GM18519 (cell line): ENCODE data around the gene PHACTR4.
"Not testable (repeated sequence)": the region's sequence is repeated elsewhere in the genome, so short reads cannot be mapped to it uniquely, and the experiment has no call there.

Source experiments
- ATAC-seq: cut with Tn5 transposase; IDR thresholded peaks from one replicate; pipeline ENCODE4 v1.9.1; 2021; ENCODE audit warnings: mild to moderate bottlenecking, moderate library complexity; ENCODE audit not compliant: unreplicated experiment, low FRiP score

Gene PHACTR4

DNA sequence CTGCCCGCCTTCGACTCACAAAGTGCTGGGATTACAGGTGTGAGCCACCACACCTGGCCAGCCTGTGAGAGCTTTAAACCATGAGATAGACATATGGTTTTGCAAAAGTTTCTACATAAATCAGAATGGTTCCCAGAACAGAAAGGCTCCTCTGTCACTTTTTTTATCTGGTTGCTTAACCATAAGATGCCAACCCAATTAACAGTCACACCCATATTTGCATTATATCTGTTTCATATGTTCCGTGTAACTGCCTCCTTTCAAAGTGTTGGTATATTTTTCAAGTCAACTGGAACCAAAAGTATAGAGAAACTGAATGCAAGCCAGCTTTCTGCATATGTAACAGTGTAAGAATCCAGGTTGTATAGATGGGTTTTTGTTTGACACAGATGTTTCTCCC lies 112.6 kb downstream of the PHACTR4 start:
- no peak for ATAC-seq

DNA sequence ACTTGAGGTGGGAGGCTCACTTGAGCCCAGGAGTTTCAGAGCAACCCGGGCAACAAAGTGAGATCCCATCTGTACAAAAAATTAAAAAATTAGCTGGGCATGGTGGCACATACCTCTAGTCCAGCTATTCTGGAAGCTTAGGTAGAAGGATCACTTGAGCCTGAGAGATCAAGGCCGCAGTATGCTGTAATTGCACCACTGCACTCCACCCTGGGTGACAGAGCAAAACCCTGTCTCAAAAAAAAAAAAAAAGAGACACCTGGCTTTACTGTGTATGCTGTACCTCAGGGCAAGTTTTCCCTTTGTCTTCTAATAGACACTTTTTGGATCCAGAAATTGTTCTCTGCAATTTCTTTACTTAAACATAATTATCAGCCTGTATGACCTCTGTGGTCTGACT lies 113.2 kb downstream of the PHACTR4 start:
- no peak for ATAC-seq

- ATAC-seq = no peak
Observed at GRCh38 chr1:28494737-28495136, 125.2 kb downstream of the PHACTR4 start.

- ATAC-seq = no peak
Observed at GRCh38 chr1:28499553-28499952, 130.0 kb downstream of the PHACTR4 start.

DNA sequence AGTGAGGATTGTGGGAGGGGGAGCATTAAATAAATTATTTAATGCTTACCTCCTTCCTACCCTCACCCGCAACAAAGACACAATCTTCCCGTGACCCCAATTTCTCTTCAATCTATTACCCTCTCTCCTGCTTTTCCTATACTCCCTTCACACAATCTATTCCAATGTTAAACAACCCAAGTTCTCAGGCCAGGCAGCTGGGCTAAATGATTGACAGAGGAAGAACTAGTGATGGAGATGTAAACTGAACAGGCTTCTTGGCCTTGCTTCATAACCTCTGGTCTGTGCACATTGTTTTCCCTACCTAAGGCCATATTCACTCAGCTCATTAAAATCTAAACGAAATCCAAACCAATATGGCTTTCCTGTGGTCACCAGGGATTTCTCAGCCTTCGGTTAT lies 132.4 kb downstream of the PHACTR4 start:
- no peak for ATAC-seq

- no peak for ATAC-seq
Observed at GRCh38 chr1:28503117-28503516, 133.6 kb downstream of the PHACTR4 start.

DNA sequence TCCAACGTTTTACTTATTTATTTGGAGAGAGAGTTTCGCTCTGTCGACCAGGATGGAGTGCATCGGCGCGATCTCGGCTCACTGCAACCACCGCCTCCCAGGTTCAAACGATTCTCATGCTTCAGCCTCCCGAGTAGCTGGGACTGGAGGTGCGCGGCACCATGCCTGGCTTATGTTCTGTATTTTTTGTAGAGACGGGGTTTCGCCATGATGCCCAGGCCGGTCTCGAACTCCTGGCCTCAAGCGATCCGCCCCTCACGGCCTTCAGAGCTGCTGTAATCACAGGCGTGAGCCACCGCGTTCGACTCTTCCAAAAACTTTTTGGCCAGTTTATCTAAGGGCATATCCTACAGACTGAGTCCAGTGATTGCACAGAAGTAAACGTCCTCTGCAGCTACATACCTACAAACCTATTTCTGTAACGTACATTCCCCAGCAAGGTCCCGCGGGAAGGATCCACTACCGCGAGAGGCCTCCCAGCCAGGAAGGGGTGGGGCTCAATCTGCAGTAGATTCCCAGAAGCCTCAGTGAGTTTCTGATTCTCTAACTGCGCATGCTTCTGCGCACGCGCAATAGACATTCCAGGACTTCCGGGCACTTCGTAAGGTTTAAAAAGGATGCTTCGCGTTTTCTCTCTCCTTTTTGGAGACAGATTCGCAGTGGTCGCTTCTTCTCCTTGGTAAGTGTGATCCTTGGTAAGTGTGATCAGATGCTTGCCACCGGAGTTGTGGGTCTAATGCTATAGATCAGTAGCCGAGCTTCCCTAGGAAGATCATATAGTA lies 136.1 kb downstream of the PHACTR4 start, which contains the start of gene RCC1:
TSS of gene RCC1 (plus strand) at position 638 of the 782 bp plus-strand sequence. CDS start 23,824 bp downstream, outside the sequence.
- ATAC-seq = peak; percentile 67

GRCh38 chr1:28506907-28507246 lies 137.3 kb downstream of the PHACTR4 start:
- ATAC-seq = no peak

DNA sequence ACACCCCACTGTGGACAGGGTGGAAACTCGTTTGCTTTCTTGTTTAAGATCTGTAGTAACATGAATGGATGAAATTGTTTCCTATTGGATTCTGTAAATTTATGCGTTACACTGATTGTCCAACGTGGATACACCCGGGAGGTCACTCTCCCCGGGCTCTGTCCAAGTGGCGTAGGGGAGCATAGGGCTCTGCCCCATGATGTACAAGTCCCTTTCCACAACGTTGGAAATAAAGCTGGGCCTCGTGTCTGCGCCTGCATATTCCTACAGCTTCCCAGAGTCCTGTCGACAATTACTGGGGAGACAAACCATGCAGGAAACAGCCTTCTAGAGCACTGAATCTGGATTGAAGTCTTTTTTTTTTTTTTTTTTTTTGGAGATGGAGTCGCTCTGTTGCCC lies 137.7 kb downstream of the PHACTR4 start:
- no peak for ATAC-seq

- ATAC-seq = no peak
Observed at GRCh38 chr1:28507646-28508434, 138.3 kb downstream of the PHACTR4 start.

- ATAC-seq = no peak
Observed at GRCh38 chr1:28508435-28508754, 138.9 kb downstream of the PHACTR4 start.

- no peak for ATAC-seq
Observed at GRCh38 chr1:28509705-28510272, 140.2 kb downstream of the PHACTR4 start.

DNA sequence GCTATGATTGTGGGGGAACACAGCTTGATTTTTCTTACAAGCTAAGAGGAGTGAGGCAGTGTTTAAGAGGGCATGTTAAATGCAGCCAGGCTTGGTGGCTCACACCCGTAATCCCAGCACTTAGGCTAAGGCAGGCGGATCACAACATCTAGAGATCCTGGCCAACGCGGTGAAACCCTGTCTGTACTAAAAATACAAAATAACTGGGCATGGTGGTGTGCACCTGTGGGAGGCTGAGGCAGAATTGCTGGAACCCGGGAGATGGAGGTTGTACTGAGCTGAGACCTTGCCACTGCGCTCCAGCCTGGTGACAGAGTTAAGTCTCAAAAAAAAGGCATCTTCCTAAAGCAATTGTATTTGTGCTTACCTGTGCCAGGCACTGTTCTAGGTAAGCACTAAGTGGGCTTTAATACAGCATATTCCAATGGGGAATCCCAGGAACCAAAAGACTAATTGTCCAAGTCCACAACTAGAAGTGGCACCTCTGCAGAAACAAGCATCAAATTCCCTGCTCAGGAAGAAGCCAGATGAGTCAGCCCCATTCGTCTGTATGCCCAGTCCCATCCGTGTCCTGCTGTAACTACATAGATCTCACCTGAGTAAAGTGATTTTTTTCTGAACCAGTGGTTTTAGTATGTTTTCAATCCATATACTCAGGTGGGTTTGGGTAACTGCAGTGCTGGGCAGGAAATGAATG lies 140.9 kb downstream of the PHACTR4 start:
- ATAC-seq = no peak

- ATAC-seq = no peak
Observed at GRCh38 chr1:28510970-28511440, 141.5 kb downstream of the PHACTR4 start.

GRCh38 chr1:28512058-28512611 lies 142.6 kb downstream of the PHACTR4 start:
- no peak for ATAC-seq

DNA sequence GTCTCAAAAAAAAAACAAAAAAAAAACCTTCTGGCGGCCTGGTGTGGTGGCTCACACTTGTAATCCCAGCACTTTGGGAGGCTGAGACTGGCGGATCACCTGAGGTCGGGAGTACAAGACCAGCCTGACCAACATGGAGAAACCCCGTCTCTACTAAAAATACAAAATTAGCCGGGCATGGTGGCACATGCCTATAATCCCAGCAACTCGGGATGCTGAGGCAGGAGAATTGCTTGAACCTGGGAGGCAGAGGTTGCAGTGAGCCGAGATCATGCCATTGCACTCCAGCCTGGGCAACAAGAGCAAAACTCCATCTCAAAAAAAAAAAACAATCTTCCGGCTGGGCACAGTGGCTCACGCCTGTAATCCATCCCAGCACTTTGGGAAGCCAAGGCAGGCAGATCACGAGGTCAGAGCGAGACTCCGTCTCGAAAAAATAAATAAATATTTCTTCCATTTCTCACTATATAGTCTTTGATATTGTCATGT lies 144.9 kb downstream of the PHACTR4 start:
- ATAC-seq = not testable (repeated sequence)

DNA sequence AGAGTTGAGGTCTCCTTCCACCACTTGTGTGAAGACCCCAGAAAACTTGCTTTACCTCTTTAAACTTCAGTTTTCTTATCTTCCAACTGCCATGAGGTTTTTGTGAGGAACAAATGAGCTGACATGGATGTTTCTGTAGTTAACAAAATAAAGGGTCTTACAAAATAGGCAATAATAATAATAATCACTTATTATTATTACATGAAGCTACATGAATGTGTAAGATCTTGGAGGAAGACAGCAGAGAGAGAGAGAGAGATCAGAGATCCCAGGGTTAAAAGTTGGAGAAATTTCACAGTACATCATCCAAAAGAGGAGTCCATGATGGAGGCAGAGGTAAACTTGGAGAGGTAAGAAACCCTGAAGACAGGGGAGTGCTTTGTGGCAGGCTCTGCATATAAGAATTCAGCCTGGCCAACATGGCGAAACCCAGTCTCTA lies 147.0 kb downstream of the PHACTR4 start:
- ATAC-seq = no peak

DNA sequence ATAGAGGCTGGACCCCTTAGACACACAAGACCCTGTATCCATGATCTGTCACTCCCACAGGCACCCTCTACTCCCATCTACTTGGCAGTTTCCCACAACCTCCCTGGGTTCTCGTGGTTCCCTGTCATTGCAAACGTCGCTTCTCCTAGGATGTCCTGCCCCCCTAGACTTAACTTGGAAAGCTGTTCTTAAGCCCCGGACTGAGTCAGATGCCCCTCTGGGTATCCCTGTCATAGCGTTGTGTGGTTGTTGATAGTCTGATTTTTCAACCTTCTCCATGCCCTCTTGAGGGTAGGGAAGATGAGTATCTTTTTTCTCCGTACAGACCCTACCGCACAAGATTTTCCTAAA lies 148.1 kb downstream of the PHACTR4 start:
- no peak for ATAC-seq

DNA sequence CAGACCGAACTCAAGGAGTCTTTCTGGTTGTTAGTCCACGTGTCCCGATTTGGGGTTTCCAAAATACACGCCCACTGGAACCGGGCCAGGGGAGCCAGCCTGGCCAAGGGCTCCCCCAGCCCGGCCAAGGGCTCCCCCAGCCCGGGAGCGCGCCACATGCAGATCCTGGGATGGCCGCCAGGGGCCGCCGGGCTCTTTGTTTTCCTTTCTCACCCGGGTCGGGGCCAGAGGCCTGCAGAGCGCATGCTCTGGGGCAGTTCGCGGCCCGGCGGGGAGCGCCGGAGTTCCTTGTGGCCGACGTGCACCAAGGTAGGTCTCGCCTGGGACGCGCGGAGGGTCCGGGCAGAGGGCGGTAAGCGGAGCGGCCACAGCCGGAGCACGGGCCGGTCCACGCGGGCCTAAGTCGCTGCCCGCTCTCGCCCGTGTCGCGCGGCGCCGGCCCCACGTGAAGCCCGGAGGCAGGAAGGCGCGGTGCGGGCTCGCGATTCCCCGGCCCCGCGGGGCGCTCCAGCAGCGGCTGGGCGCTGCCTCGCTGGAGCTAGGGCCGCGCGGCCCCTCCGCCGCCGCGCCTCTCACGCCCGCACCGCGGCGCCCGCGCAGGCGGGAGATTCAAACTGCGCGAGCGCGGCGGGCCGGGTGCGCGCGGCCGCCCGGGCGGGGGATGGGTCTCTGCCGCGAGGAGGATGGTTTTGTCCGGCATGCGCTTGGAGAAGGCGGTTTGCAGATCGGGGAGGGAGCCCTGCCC lies 148.6 kb downstream of the PHACTR4 start:
- peak; percentile 68 for ATAC-seq
